Body of pancreas (tissue), 4 donors: ENCODE data around the gene MGAT3. TPM values are rescaled to one million over a fixed set of nuclear protein-coding genes. Genes with fewer than 3 reads are reported as not detected.

Source experiments
- ATAC-seq: fragments of 150-250 bp; one replicate; pipeline ENCODE4 v1.9.1; 2016
- DNase-seq, 4 donors: peaks; one replicate each; pipeline ENCODE4 v3.0.0-alpha.2; 2019
- H3K27ac ChIP-seq, 4 donors: fragments of 200-600 bp; sonication (generic); 1 replicate in 3 of 4; 2 replicates in 1 of 4; pipeline versions ENCODE4 v1.5.1 to v1.6.1; 2016 to 2019; ENCODE audit warnings: mild to moderate bottlenecking in 1 of 4, mixed read lengths in 1 of 4, moderate library complexity in 1 of 4
- H3K27me3 ChIP-seq, 2 donors: fragments of 200-600 bp; sonication (generic); one replicate each; pipeline ENCODE4 v1.6.0; 2016; ENCODE audit warnings: mild to moderate bottlenecking in 1 of 2
- H3K36me3 ChIP-seq, 2 donors: fragments of 200-600 bp; sonication (generic); replicated peaks in 1 of 2; 2 replicates each; pipeline ENCODE4 v1.5.1; 2016; ENCODE audit warnings: low read depth in 2 of 2; ENCODE audit not compliant: insufficient read depth in 1 of 2
- H3K4me1 ChIP-seq: fragments of 200-600 bp; sonication (generic); one replicate; pipeline ENCODE4 v1.6.0; 2016
- H3K4me3 ChIP-seq, 2 donors: fragments of 200-600 bp; sonication (generic); 1 replicate in 1 of 2; 2 replicates in 1 of 2; pipeline ENCODE4 v1.5.1; 2016 to 2019
- H3K9me3 ChIP-seq, 3 donors: fragments of 200-600 bp; sonication (generic); 1 replicate in 2 of 3; 2 replicates in 1 of 3; pipeline ENCODE4 v1.5.1; 2016
- POLR2A ChIP-seq, 3 donors: fragments of 450-650 bp; IDR thresholded peaks; one replicate each; pipeline ENCODE4 v1.6.1; 2016; ENCODE audit warnings: antibody characterized with exemption in 3 of 3, mild to moderate bottlenecking in 2 of 3
- WGBS, 2 donors: methylation state at CpG; one replicate each; pipeline ENCODE4 v1.1.5; 2017; 5-methylcytosine and 5-hydroxymethylcytosine counted together
- intact Hi-C: fragments of 100-400 bp; cut with DNase I; formaldehyde crosslinking; loops from one replicate; pipeline ENCODE4 v1.15.1; 2023
- total RNA-seq, 2 donors: library from RNA; depleted of rRNA; stranded (reverse); fragments of >200 nt; gene quantifications; one replicate each; pipeline ENCODE4 v1.1.0, GENCODE V29; 2016
- TF ChIP-seq, protein P1 (sequence below), 7 experiments: fragments of 450-650 bp in 4 of 7; fragments of 200-600 bp in 3 of 7; sonication (generic) in 3 of 7; IDR thresholded peaks; one replicate each; pipeline ENCODE4 v1.5.1; 2016 to 2019; ENCODE audit warnings: antibody characterized with exemption in 7 of 7

MGAT3 gene
- total RNA-seq, 2 donors from 2014 or later = 0.99 to 2.9 TPM

DNA sequence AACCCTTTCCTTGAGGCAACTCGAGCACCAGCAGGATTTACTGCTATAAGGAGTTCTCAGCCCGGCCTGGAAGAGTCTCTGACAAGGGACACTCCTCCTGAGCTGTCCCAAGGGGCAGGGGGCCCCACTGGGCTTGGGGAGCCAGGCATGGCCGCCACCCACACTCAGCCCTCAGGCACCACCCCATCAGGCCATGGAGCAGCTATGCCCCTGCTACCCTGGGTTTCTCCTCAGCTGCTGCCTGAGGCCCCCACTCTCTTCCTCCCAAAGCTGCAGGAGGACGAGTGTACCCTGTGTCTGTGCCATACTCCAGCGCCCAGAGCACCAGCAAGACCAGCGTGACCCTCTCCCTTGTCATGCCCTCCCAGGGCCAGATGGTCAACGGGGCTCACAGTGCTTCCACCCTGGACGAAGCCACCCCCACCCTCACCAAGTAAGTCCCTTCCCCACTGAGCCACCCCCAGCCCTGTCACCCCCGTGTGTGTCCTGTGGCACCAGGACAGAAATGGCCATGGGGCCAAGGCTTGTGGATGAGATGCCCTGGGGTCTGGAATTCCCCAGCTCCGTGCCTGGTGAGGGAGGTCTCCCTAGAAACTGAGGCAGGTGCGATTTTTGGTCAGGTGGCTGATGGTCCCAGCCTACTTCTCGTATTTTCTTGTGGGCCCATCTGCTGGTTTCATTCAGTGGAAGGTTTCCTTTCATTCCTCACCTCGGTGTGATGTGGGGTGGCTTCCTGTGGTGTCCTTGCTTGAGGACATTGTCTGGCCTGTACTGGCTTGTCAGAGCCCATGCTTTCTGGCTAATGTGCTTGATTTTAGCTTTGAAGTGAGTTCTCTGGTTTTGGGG lies 28.8 kb upstream of the MGAT3 start:
- intact Hi-C loops = no loop called here
- H3K36me3 ChIP-seq = peaks cover 7 to 22% of the 10 kb centered on the region in 2 donors
- H3K27ac ChIP-seq = no peak overlapping the region
- no peaks in the 10 kb centered on the region for H3K27me3 ChIP-seq
- H3K4me3 ChIP-seq = no peak overlapping the region
- no peak for DNase-seq
- WGBS, 2 donors = 89 to 90% methylated on average over 2 to 11 of the region's 13 CpGs
- ATAC-seq = no peak
- no peaks in the 10 kb centered on the region for H3K9me3 ChIP-seq
- TF ChIP-seq, protein P1, sequence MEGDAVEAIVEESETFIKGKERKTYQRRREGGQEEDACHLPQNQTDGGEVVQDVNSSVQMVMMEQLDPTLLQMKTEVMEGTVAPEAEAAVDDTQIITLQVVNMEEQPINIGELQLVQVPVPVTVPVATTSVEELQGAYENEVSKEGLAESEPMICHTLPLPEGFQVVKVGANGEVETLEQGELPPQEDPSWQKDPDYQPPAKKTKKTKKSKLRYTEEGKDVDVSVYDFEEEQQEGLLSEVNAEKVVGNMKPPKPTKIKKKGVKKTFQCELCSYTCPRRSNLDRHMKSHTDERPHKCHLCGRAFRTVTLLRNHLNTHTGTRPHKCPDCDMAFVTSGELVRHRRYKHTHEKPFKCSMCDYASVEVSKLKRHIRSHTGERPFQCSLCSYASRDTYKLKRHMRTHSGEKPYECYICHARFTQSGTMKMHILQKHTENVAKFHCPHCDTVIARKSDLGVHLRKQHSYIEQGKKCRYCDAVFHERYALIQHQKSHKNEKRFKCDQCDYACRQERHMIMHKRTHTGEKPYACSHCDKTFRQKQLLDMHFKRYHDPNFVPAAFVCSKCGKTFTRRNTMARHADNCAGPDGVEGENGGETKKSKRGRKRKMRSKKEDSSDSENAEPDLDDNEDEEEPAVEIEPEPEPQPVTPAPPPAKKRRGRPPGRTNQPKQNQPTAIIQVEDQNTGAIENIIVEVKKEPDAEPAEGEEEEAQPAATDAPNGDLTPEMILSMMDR (IDR thresholded peaks at IDR 0.05) = no peak
- TF ChIP-seq POLR2A (IDR thresholded peaks at IDR 0.05) = no peak
- H3K4me1 ChIP-seq = no peaks in the 10 kb centered on the region

DNA sequence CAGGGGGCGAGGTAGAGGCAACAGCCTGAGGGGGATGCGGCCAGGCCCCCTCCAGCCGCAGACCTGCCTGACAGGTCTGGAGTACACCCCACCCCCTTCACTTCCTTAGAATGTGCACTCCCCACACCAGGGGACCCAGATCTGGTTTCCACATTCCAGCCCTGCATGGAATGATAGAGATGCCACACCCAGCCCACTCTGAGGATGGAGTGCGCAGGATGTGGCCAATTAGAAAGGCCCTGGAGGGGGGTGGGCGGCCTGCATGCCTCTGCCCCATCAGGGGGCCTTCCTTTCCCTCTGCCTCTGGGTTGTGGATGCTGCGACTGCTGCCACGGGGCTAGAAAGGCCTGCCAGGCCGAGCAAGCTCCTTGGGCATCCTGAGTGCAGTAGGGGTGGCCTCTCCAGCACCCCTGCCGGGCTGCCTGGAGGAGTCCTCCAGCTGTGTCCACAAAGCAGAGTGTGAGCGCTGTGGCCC lies 28.2 kb upstream of the MGAT3 start:
- H3K4me3 ChIP-seq = no peak overlapping the region
- intact Hi-C loops = no loop called here
- H3K4me1 ChIP-seq = no peaks in the 10 kb centered on the region
- ATAC-seq (no peak), DNase-seq (no peak)
- H3K9me3 ChIP-seq = no peaks in the 10 kb centered on the region
- WGBS, 2 donors = 79 to 94% methylated on average over 7 to 10 of the region's 10 CpGs
- H3K27ac ChIP-seq = no peak overlapping the region
- peaks cover 7 to 22% of the 10 kb centered on the region in 2 donors for H3K36me3 ChIP-seq
- H3K27me3 ChIP-seq = no peaks in the 10 kb centered on the region
- TF ChIP-seq, protein P1 (IDR thresholded peaks at IDR 0.05) = no peak
- TF ChIP-seq POLR2A (IDR thresholded peaks at IDR 0.05) = no peak

DNA sequence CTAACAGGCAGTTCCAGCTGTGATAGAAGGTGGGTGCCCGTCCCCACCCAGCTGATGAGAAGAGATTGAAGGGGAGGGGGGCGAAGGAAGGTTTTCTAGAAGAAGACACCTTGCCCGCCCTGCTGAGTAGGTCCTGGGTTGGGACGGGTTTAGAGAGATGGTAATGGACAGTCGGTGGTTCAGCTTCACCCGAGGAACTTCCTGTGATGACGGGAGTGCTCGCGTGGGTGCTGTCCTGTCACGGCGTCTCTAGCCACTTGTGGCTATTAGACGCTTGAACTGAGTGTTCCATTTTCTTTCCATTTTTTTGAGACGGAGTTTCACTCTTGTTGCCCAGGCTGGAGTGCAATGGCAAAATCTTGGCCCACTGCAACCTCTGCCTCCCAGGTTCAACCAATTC lies 27.6 kb upstream of the MGAT3 start:
- H3K4me1 ChIP-seq = no peaks in the 10 kb centered on the region
- H3K27ac ChIP-seq = no peak overlapping the region

DNA sequence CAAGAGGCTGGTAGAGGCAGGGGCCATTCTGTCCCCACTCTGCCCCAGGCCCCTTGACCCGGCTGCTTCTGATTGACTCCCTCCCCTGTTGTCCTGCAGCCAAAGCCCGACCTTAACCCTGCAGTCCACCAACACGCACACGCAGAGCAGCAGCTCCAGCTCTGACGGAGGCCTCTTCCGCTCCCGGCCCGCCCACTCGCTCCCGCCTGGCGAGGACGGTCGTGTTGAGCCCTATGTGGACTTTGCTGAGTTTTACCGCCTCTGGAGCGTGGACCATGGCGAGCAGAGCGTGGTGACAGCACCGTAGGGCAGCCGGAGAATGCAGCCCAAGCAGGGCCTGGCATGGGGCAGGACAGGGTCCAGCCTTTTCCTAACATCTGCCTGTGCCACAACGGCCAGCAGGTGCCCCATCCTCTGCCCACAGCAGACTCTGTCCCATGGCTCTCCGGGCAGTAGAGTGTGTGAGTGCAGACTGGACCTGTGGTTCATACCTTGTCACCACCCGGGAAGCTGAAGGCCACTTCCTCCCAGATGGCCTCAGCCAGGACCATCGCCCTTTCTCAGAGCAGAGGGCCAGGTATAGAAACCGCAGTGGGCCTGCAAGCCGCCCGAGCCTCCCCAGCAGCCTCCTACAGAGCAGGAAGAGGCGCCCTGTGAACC lies 26.8 kb upstream of the MGAT3 start:
- TF ChIP-seq, protein P1 (IDR thresholded peaks at IDR 0.05) = no peak
- TF ChIP-seq POLR2A (IDR thresholded peaks at IDR 0.05) = no peak
- H3K4me3 ChIP-seq = no peak overlapping the region
- peak overlapping the region in 1 of 4 donors; percentile 53 for H3K27ac ChIP-seq
- ATAC-seq (no peak), DNase-seq (no peak)
- no peaks in the 10 kb centered on the region for H3K9me3 ChIP-seq
- whole genome bisulfite sequencing, 2 donors = 85 to 92% methylated on average over 16 to 19 of the region's 27 CpGs
- intact Hi-C loops = no loop called here
- no peaks in the 10 kb centered on the region for H3K4me1 ChIP-seq
- no peaks in the 10 kb centered on the region for H3K27me3 ChIP-seq
- peaks cover 7 to 19% of the 10 kb centered on the region in 2 donors for H3K36me3 ChIP-seq

More for the DNA sequence above, 27.6 kb upstream of the MGAT3 start:
- intact Hi-C loops = no loop called here
- 86 to 93% methylated on average over 13 of the region's 13 CpGs for WGBS, 2 donors
- no peak for TF ChIP-seq POLR2A (IDR thresholded peaks at IDR 0.05)
- TF ChIP-seq, protein P1 (IDR thresholded peaks at IDR 0.05) = no peak
- Histone ChIP-seq H3K27me3 (no peaks in the 10 kb centered on the region), H3K4me3 (no peak overlapping the region), H3K36me3 (peaks cover 7 to 22% of the 10 kb centered on the region in 2 donors), H3K9me3 (no peaks in the 10 kb centered on the region)
- DNase-seq = no peak
- no peak for ATAC-seq
